Skeletal muscle satellite cell (primary cell): ENCODE measurements around the gene CCDC66. TPM values are rescaled to one million over a fixed set of nuclear protein-coding genes. Genes with fewer than 3 reads are reported as not detected.
"Not testable (repeated sequence)": the region's sequence is repeated elsewhere in the genome, so short reads cannot be mapped to it uniquely, and the experiment has no call there.

Source experiments
- H3K27me3 ChIP-seq: 2 replicates; pipeline ENCODE4 v1.7.0; 2013; ENCODE audit warnings: low read length; ENCODE audit not compliant: control insufficient read depth, insufficient read depth
- H3K36me3 ChIP-seq: 2 replicates; pipeline ENCODE4 v1.7.0; 2013; ENCODE audit warnings: mild to moderate bottlenecking, control low read depth, low read length; ENCODE audit not compliant: insufficient read depth
- H3K4me1 ChIP-seq: 2 replicates; pipeline ENCODE4 v1.7.0; 2013; ENCODE audit warnings: low read length; ENCODE audit not compliant: control insufficient read depth, insufficient read depth
- H3K4me2 ChIP-seq: 2 replicates; pipeline ENCODE4 v1.7.0; 2013; ENCODE audit warnings: mild to moderate bottlenecking, low read length
- H3K4me3 ChIP-seq: 2 replicates; pipeline ENCODE4 v1.7.0; 2013; ENCODE audit warnings: low read length
- H3K9ac ChIP-seq: 2 replicates; pipeline ENCODE4 v1.7.0; 2013; ENCODE audit warnings: mild to moderate bottlenecking, low read depth, low read length, moderate library complexity
- H3K9me3 ChIP-seq: replicated peaks from 2 replicates; pipeline ENCODE4 v1.7.0; 2013; ENCODE audit warnings: mild to moderate bottlenecking, control low read depth, low read length
- total RNA-seq: library from RNA; depleted of rRNA; stranded (reverse); fragments of >200 nt; gene quantifications from 2 replicates; pipeline ENCODE4 v1.2.3, GENCODE V29; 2012; rRNA removed

The CCDC66 gene
- total RNA-seq: 15.5 and 22.1 TPM in 2 replicates

- Histone ChIP-seq H3K27me3 (peaks cover 6% of the 10 kb centered on the region), H3K9me3 (no peaks in the 10 kb centered on the region), H3K9ac (peak within 1 kb of the TSS; percentile 92), H3K4me1 (no peaks in the 10 kb centered on the region), H3K4me3 (peak within 1 kb of the TSS; percentile 78), H3K4me2 (peak within 1 kb of the TSS; percentile 90), H3K36me3 (peaks cover 19% of the 10 kb centered on the region)
Measured at GRCh38 chr3:56556908-56557830, at the start of gene CCDC66. Gene CCDC66, plus strand, starts transcription at chr3:56557175. Its CDS starts 68 bp downstream, at chr3:56557243.

- Histone ChIP-seq H3K4me2 (no peak overlapping the region), H3K27me3 (no peaks in the 10 kb centered on the region), H3K4me1 (no peaks in the 10 kb centered on the region), H3K9me3 (no peaks in the 10 kb centered on the region), H3K36me3 (no peaks in the 10 kb centered on the region), H3K4me3 (no peak overlapping the region), H3K9ac (no peak overlapping the region)
Measured at GRCh38 chr3:56519641-56520040, 37.3 kb upstream of the CCDC66 start.

GRCh38 chr3:56522374-56522773 is 34.6 kb upstream of the CCDC66 start:
- no peak overlapping the region for H3K4me2 ChIP-seq
- no peaks in the 10 kb centered on the region for H3K27me3 ChIP-seq
- no peak overlapping the region for H3K9ac ChIP-seq

DNA sequence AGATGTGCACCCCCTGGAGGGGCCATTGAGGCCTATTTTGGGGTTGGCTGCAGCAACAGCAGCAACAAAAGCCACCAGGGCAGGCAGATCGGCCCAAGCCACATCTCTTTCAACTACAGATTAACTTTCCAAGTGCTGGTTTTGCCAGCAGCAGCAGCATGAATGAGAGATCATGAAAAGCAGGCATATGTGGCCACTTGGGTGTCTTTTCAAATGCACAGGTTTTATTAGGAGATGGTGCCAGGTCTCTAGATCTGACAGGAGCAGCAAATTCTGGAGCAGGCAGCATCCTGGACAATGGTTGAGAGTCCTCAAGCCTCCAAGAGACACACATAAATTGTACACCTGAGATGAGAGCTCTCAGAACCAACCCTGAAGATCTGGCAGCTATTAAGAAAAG is 31.7 kb upstream of the CCDC66 start:
- no peaks in the 10 kb centered on the region for H3K27me3 ChIP-seq

More at GRCh38 chr3:56522374-56522773, 34.6 kb upstream of the CCDC66 start:
- H3K36me3 ChIP-seq: no peaks in the 10 kb centered on the region
- H3K4me3 ChIP-seq: no peak overlapping the region
- H3K9me3 ChIP-seq: no peaks in the 10 kb centered on the region
- no peaks in the 10 kb centered on the region for H3K4me1 ChIP-seq

GRCh38 chr3:56536735-56537134 is 20.2 kb upstream of the CCDC66 start:
- Histone ChIP-seq H3K4me2 (no peak overlapping the region), H3K9me3 (no peaks in the 10 kb centered on the region), H3K36me3 (no peaks in the 10 kb centered on the region), H3K27me3 (peaks cover 23% of the 10 kb centered on the region), H3K4me1 (no peaks in the 10 kb centered on the region), H3K4me3 (no peak overlapping the region), H3K9ac (no peak overlapping the region)

More for the DNA sequence above, 31.7 kb upstream of the CCDC66 start:
- H3K4me2 ChIP-seq: no peak overlapping the region
- H3K9ac ChIP-seq: no peak overlapping the region
- no peaks in the 10 kb centered on the region for H3K9me3 ChIP-seq
- H3K4me1 ChIP-seq: no peaks in the 10 kb centered on the region
- no peaks in the 10 kb centered on the region for H3K36me3 ChIP-seq
- H3K4me3 ChIP-seq: no peak overlapping the region

DNA sequence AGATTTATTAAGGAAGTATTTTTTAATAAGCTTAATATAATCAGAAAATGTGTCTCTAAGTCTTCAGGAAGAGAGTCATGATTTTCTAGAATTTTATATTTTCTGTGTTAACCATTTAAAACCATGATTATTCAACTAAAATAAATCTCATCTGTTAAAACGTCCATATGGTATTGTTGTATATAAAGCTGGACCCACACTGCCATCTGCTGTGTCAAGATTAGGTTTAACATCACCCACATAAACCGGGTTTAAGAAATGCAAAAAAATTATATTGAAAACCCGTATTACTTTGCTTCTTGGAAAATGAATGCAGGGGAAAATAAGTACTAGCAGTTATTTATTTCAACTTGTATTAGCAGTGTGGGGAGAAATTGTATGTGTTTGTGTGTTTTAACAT is 9.5 kb upstream of the CCDC66 start:
- peaks cover 30% of the 10 kb centered on the region for H3K27me3 ChIP-seq
- no peaks in the 10 kb centered on the region for H3K9me3 ChIP-seq
- H3K4me3 ChIP-seq: no peak overlapping the region
- no peaks in the 10 kb centered on the region for H3K36me3 ChIP-seq
- no peaks in the 10 kb centered on the region for H3K4me1 ChIP-seq
- H3K4me2 ChIP-seq: no peak overlapping the region
- no peak overlapping the region for H3K9ac ChIP-seq

GRCh38 chr3:56557831-56558170 is 826 bp downstream of the CCDC66 start:
- peak overlapping the region; percentile 90 for H3K4me2 ChIP-seq
- H3K9me3 ChIP-seq: no peaks in the 10 kb centered on the region
- H3K4me3 ChIP-seq: peak overlapping the region; percentile 78
- peak overlapping the region; percentile 92 for H3K9ac ChIP-seq
- peaks cover 6% of the 10 kb centered on the region for H3K27me3 ChIP-seq
- H3K4me1 ChIP-seq: no peaks in the 10 kb centered on the region
- H3K36me3 ChIP-seq: peaks cover 19% of the 10 kb centered on the region

GRCh38 chr3:56573501-56573900 is 16.5 kb downstream of the CCDC66 start:
- Histone ChIP-seq H3K27me3 (no peaks in the 10 kb centered on the region), H3K36me3 (peaks cover 30% of the 10 kb centered on the region), H3K9me3 (no peaks in the 10 kb centered on the region), H3K4me2 (no peak overlapping the region), H3K4me1 (no peaks in the 10 kb centered on the region), H3K9ac (no peak overlapping the region), H3K4me3 (no peak overlapping the region)

DNA sequence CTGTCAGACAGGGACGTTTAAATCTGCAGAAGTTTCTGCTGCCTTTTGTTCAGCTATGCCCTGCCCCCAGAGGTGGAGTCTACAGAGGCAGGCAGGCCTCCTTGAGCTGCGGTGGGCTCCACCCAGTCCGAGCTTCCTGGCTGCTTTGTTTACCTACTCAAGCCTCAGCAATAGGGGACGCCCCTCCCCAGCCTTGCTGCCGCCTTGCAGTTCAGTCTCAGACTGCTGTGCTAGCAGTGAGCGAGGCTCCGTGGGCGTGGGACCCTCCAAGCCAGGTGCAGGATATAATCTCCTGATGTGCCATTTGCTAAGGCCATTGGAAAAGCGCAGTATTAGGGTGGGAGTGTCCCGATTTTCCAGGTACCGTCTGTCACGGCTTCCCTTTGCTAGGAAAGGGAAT is 25.0 kb downstream of the CCDC66 start:
- H3K9ac ChIP-seq, H3K9me3 ChIP-seq, H3K4me1 ChIP-seq, H3K27me3 ChIP-seq, H3K4me2 ChIP-seq, H3K4me3 ChIP-seq, H3K36me3 ChIP-seq: not testable (repeated sequence)

DNA sequence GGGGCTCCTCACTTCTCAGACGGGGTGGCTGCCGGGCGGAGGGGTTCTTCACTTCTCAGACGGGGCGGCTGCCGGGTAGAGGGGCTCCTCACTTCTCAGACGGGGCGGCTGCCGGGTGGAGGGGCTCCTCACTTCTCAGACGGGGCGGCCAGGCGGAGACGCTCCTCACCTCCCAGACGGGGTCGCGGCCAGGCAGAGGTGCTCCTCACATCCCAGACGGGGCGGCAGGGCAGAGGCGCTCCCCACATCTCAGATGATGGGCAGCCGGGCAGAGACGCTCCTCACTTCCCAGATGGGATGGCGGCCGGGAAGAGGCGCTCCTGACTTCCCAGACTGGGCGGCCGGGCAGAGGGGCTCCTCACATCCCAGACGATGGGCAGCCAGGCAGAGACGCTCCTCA is 27.3 kb downstream of the CCDC66 start:
- H3K27me3 ChIP-seq, H3K4me3 ChIP-seq, H3K4me2 ChIP-seq, H3K9ac ChIP-seq, H3K9me3 ChIP-seq, H3K4me1 ChIP-seq, H3K36me3 ChIP-seq: not testable (repeated sequence)

GRCh38 chr3:56590814-56591213 is 33.8 kb downstream of the CCDC66 start:
- no peaks in the 10 kb centered on the region for H3K27me3 ChIP-seq
- H3K4me1 ChIP-seq: no peaks in the 10 kb centered on the region
- H3K9me3 ChIP-seq: no peaks in the 10 kb centered on the region
- H3K4me3 ChIP-seq: no peak overlapping the region
- H3K36me3 ChIP-seq: peaks cover 7% of the 10 kb centered on the region
- no peak overlapping the region for H3K4me2 ChIP-seq
- H3K9ac ChIP-seq: no peak overlapping the region

DNA sequence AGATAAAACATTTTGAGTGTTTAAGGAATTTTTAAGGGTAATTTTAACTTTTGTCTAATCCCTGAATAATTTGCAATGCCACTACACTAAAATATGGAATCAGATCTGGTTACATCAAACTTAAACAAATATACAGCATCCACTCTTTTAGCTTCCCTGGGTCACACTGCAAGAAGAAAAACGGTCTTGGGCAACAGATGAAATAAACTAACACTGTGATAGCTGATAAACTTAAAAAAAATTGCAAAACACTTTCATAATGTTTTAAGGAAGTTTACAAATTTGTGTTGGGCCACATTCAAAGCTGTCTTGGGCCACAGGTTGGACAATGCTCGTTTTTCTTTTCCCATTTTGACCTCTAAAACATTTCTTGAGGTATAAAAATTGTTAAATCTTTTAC is 34.3 kb downstream of the CCDC66 start:
- peaks cover 7% of the 10 kb centered on the region for H3K36me3 ChIP-seq
- no peak overlapping the region for H3K4me3 ChIP-seq
- H3K4me1 ChIP-seq: no peaks in the 10 kb centered on the region
- no peaks in the 10 kb centered on the region for H3K27me3 ChIP-seq
- no peaks in the 10 kb centered on the region for H3K9me3 ChIP-seq
- H3K9ac ChIP-seq: no peak overlapping the region
- H3K4me2 ChIP-seq: no peak overlapping the region
